OCI-LY3 (cell line): ENCODE results near the gene PTPRQ.
"Not testable (repeated sequence)": the region's sequence is repeated elsewhere in the genome, so short reads cannot be mapped to it uniquely, and the experiment has no call there.

Experiments
- H2AFZ ChIP-seq: fragments of 200-600, 300-600 bp; shearing (Covaris generic); 2 replicates; pipeline ENCODE4 v1.6.0; 2014; ENCODE audit warnings: antibody characterized with exemption, low read depth, low read length
- H3K27ac ChIP-seq: fragments of 200-600, 300-600 bp; sonication (generic); 2 replicates; pipeline ENCODE4 v1.5.1; 2014; ENCODE audit warnings: mild to moderate bottlenecking, low read length, moderate library complexity, mixed read lengths
- H3K27me3 ChIP-seq: fragments of 200-600, 300-600 bp; sonication (generic); 2 replicates; pipeline ENCODE4 v1.6.1; 2014; ENCODE audit warnings: low read depth, low read length, mixed read lengths
- H3K36me3 ChIP-seq: fragments of 200-600, 300-600 bp; sonication (generic); replicated peaks from 2 replicates; pipeline ENCODE3; 2014; ENCODE audit warnings: low read depth, low read length, mixed read lengths
- H3K4me1 ChIP-seq: fragments of 300-600, 200-600 bp; sonication (generic); 2 replicates; pipeline ENCODE4 v1.6.1; 2014; ENCODE audit warnings: low read length, mixed read lengths
- H3K4me2 ChIP-seq: fragments of 200-600, 300-600 bp; sonication (generic); 2 replicates; pipeline ENCODE4 v1.6.1; 2014; ENCODE audit warnings: low read length, mixed read lengths
- H3K4me3 ChIP-seq: fragments of 300-600, 200-600 bp; sonication (generic); 2 replicates; pipeline ENCODE4 v1.5.1; 2014; ENCODE audit warnings: antibody characterized with exemption, mild to moderate bottlenecking, low read length, moderate library complexity
- H3K79me2 ChIP-seq: fragments of 300-600, 200-600 bp; shearing (Covaris generic); 2 replicates; pipeline ENCODE4 v1.6.1; 2014; ENCODE audit warnings: mild to moderate bottlenecking, low read length, mixed read lengths
- H3K9ac ChIP-seq: fragments of 300-600, 200-600 bp; shearing (Covaris generic); 2 replicates; pipeline ENCODE4 v1.6.0; 2014; ENCODE audit warnings: mild to moderate bottlenecking, low read length, moderate library complexity
- H3K9me3 ChIP-seq: fragments of 200-600, 300-600 bp; shearing (Covaris generic); 2 replicates; pipeline ENCODE4 v1.6.1; 2014; ENCODE audit warnings: low read length, mixed read lengths; ENCODE audit not compliant: insufficient read depth
- H4K20me1 ChIP-seq: fragments of 200-600, 300-600 bp; sonication (generic); 2 replicates; pipeline ENCODE4 v1.6.1; 2016; ENCODE audit warnings: low read length, mixed read lengths; ENCODE audit not compliant: insufficient read depth
- CTCF ChIP-seq: fragments of 200-600, 300-600 bp; sonication (generic); IDR thresholded peaks from 2 replicates; pipeline ENCODE4 v1.5.1; 2014; ENCODE audit warnings: antibody characterized with exemption, low read length, low read depth
- EZH2phosphoT487 ChIP-seq: fragments of 200-600 bp; shearing (Covaris generic); IDR thresholded peaks from 2 replicates; pipeline ENCODE4 v1.6.1; 2018; ENCODE audit warnings: antibody characterized with exemption, mixed run types, low read depth

The PTPRQ gene

DNA sequence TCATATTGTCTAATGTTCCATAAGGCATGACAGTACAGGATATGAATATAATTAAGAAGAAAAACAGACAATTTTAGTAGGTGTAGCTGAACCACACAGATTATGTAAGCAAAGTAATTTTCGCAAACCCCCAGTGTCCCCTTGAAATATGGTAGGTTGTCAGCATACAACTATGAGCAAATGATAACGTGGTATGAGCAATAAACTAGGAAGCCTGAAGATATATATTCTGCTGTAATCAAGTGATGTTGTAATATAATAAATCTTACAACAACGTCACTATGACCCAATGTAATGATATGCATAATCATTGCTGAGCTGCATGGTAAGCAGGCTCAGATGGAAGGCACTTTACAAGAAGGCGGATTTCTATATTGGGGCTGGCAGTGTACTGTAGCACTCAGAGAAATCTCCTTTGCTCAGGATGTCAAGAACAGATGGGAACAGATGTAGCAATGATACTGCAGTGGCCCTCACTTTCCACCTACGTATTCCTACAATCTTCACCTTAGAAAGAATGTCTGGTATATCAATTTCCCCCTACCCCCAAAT, 215.6 kb downstream of the PTPRQ start:
- no peak overlapping the region for H3K4me3 ChIP-seq
- H3K4me2 ChIP-seq, result no peak overlapping the region
- H3K9ac ChIP-seq, result no peak overlapping the region
- no peaks in the 10 kb centered on the region for H3K79me2 ChIP-seq
- no peaks in the 10 kb centered on the region for H3K36me3 ChIP-seq
- no peak overlapping the region for H2AFZ ChIP-seq
- H4K20me1 ChIP-seq, result no peaks in the 10 kb centered on the region
- H3K27me3 ChIP-seq, result no peaks in the 10 kb centered on the region
- H3K9me3 ChIP-seq, result no peaks in the 10 kb centered on the region
- H3K27ac ChIP-seq, result no peak overlapping the region
- TF ChIP-seq CTCF (no peak), EZH2phosphoT487 (no peak)
- no peaks in the 10 kb centered on the region for H3K4me1 ChIP-seq

DNA sequence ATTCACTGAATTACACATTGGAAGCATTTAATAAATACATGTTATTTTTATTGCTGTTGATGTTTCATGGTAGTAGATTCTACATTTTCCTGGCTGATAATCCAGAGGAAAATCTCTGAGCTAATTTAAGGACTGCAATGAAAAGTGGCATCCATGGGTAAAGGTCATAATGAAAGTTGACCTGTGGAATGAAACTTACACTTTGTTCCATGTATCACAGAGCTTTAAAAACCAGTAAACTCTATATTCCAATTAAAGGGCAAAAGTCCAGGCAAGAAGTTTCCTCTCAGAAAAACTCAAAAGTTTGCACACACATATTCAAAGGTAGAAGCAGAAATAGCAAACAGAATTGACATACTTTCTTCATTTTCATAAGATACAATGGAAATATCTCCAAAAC, 218.6 kb downstream of the PTPRQ start:
- H3K36me3 ChIP-seq, result no peaks in the 10 kb centered on the region
- H3K4me1 ChIP-seq, result no peaks in the 10 kb centered on the region
- no peak overlapping the region for H3K4me3 ChIP-seq
- H3K4me2 ChIP-seq, result no peak overlapping the region
- no peak overlapping the region for H3K9ac ChIP-seq
- no peak overlapping the region for H2AFZ ChIP-seq
- no peaks in the 10 kb centered on the region for H3K79me2 ChIP-seq
- TF ChIP-seq CTCF (no peak), EZH2phosphoT487 (no peak)
- H3K27me3 ChIP-seq, result no peaks in the 10 kb centered on the region
- H4K20me1 ChIP-seq, result no peaks in the 10 kb centered on the region
- H3K27ac ChIP-seq, result no peak overlapping the region
- H3K9me3 ChIP-seq, result no peaks in the 10 kb centered on the region

DNA sequence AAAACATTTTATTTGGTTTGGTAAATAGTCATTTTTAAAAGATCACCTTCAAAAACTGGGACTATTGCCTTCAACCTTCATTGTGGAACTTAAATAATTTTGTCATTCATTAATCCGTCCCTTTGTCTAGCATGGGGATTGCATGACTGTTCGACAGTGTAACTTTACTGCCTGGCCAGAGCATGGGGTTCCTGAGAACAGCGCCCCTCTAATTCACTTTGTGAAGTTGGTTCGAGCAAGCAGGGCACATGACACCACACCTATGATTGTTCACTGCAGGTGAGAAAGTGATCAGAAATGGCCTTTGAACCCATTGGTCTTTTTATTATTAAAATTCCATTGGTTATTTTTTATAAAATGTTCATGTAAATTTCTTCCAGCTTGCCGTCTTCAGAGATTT, 226.2 kb downstream of the PTPRQ start:
- no peak overlapping the region for H3K9ac ChIP-seq
- no peaks in the 10 kb centered on the region for H3K9me3 ChIP-seq
- no peak for TF ChIP-seq CTCF
- TF ChIP-seq EZH2phosphoT487, result no peak
- no peak overlapping the region for H2AFZ ChIP-seq
- H3K27ac ChIP-seq, result no peak overlapping the region
- H3K79me2 ChIP-seq, result no peaks in the 10 kb centered on the region
- no peaks in the 10 kb centered on the region for H4K20me1 ChIP-seq
- no peaks in the 10 kb centered on the region for H3K36me3 ChIP-seq
- H3K4me1 ChIP-seq, result no peaks in the 10 kb centered on the region
- H3K4me3 ChIP-seq, result no peak overlapping the region
- H3K27me3 ChIP-seq, result no peaks in the 10 kb centered on the region
- no peak overlapping the region for H3K4me2 ChIP-seq

DNA sequence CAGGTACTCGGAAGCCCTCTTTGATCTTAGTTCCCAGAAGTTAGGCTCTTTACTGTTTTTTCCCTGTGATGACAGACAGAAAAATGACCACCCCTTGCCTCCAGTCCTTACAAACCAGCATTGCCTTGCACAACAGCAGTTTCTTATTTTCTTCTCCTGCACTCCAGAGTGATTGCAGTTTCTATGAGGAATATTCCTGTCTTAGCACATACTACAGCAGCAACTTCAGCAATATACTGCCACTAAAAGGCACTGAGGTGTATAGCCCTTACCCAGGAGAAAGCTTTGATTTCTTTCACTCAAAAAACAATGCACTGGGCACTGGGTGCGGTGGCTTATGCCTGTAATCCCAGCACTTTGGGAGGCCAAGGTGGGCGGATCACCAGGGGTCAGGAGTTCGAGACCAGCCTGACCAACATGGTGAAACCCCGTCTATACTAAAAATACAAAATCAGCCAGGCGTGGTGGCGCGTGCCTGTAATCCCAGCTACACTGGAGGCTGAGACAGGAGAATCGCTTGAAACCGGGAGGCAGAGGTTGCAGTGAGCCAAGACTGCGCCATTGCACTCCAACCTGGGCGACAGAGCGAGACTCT, 232.1 kb downstream of the PTPRQ start:
- not testable (repeated sequence) for H3K27ac ChIP-seq, H2AFZ ChIP-seq, H3K27me3 ChIP-seq, H4K20me1 ChIP-seq, H3K4me3 ChIP-seq, H3K4me2 ChIP-seq, H3K79me2 ChIP-seq, H3K4me1 ChIP-seq, H3K9me3 ChIP-seq, H3K36me3 ChIP-seq, H3K9ac ChIP-seq
